HPDE6-E6E7 (cell line): ENCODE results near the gene OR1L8.
A peak's percentile ranks its signal among the peaks of the same experiment; 100 is the strongest.
"Not testable (repeated sequence)": the region's sequence is repeated elsewhere in the genome, so short reads cannot be mapped to it uniquely, and the experiment has no call there.

Source experiments
- DNase-seq: peaks from one replicate; pipeline ENCODE4 v3.0.0; 2011; ENCODE audit warnings: missing footprints; ENCODE audit errors: extremely low spot score

The OR1L8 gene

DNA sequence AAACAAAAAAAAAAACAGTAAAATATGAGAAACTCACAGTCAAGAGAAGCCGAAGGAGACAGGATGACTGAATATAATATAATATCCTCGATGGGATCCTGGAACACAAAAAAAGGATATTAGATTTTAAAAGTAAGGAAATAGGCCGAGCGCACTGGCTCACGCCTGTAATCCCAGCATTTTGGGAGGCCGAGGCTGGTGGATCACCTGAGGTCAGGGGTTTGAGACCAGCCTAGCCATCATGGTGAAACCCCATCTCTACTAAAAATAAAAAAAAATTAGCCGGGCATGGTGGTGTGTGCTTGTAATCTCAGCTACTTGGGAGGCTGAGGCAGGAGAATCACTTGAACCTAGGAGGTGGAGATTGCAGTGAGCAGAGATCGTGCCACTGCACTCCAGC, at the start of gene OR1L8:
TSS of gene OR1L8 (minus strand) at position 101 of the 400 bp plus-strand sequence. CDS start 14,907 bp downstream, outside the sequence.
- not testable (repeated sequence) for DNase-seq

DNA sequence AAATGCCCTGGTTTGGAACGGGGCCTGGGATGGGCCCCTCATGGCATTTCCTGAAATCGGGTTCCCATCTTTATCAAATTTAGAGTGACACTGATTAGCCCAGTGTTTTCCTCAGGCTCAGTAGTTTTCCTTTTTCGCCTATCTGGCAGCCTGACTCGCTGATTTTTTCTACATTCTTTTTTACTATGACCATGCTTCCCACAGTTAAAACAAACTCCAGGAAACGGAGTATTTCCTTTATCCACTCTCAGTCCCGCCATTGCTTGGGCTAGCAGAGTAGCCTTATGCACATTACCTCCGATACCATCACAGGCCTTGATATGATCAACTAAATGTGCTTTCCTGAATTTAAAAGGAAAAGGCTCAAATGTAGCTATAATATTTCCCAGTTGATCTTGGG, 36.8 kb upstream of the OR1L8 start:
- DNase-seq, result no peak

DNA sequence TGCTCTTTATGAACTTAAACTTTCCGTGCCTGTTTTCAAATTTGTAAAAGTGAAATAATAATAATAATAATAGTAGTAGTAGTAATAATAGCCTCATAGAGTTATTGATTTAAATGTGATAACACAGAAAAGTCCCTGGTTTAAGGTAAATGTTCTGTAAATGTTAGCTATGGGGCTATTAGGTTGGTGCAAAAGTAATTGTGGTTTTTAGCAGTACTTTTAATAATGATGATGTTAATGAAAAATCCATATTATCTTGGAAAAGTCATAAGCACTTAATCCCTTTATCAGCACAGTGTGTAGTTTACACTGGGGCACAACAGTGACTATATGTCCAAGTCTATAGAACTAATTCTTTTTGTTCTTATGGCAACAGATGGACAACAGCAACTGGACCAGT, 31.2 kb upstream of the OR1L8 start, which contains the start of gene OR1Q1:
TSS of gene OR1Q1 (plus strand) at position 377 of the 400 bp plus-strand sequence. CDS start at position 377, 0 bp downstream.
- DNase-seq, result no peak

DNA sequence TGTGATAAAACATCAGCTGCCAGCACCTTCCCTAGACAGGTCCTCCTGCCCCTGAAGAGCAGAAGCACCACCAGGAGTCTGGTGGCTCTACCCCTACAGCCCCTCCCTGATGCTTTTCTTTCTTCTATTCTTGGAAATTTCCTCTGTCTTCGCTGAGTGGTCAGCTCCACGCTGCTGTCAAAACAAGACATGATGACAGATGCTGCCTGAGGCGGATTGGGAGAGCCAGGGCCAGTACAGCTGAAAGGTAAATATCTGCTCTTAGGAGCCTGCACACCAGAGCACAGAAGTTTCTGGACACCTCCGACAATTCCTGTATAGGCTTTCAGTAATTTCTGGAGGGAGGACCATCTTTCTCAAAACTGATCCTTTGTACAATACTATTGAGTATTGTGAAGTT, 26.6 kb upstream of the OR1L8 start:
- DNase-seq, result no peak

GRCh38 chr9:122606587-122606986, 23.4 kb upstream of the OR1L8 start:
- DNase-seq, result no peak

DNA sequence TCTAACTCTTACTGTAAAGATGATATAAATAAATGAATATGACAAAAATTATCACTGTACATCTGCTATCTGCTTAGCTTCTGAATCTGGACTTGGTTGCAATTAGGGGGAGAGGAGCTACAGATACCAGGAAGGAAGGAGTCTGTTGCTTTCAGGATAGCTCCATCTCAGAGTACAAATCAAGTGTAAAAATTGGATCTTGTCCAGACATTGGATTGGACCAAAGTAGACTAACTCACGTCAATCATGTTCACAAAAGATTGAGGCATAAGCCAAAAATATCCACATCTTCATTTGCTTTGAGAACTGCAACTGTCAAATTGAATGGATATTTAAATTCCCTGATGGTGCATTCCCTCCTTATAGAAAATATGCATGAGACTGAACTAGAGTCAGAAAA, 22.5 kb upstream of the OR1L8 start:
- DNase-seq, result no peak

DNA sequence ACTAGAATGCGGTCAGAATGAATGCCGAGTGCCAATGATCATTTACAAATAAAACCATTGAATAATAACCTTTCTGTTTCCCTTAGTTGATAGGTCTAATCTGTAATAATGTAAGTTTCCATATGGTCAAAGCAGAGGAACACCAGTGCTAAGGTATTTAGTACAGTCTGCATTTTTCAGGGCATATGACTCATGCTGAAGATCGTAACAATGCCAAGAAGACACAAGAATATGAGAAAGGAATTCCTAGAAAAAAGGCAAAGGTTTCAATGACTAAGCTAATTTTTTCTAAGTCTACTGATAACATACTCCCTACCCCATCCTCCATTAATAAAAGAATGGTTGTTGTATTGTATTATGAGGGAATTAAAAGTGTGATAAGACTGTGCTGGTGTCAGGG, 2.8 kb downstream of the OR1L8 start:
- no peak for DNase-seq

GRCh38 chr9:122579874-122580273, 3.3 kb downstream of the OR1L8 start:
- DNase-seq, result no peak

GRCh38 chr9:122572456-122572855, 10.7 kb downstream of the OR1L8 start:
- no peak for DNase-seq

GRCh38 chr9:122567901-122568300, 15.3 kb downstream of the OR1L8 start:
- DNase-seq, result no peak

- DNase-seq, result no peak
Observed at GRCh38 chr9:122562134-122562760, 20.9 kb downstream of the OR1L8 start.

GRCh38 chr9:122561446-122561845, 21.7 kb downstream of the OR1L8 start:
- no peak for DNase-seq

- DNase-seq, result no peak
Observed at GRCh38 chr9:122552812-122553211, 30.4 kb downstream of the OR1L8 start, which contains the start of gene OR1N2. TSS of gene OR1N2 (plus strand) at chr9:122553112. CDS start at chr9:122553212, 100 bp downstream.

DNA sequence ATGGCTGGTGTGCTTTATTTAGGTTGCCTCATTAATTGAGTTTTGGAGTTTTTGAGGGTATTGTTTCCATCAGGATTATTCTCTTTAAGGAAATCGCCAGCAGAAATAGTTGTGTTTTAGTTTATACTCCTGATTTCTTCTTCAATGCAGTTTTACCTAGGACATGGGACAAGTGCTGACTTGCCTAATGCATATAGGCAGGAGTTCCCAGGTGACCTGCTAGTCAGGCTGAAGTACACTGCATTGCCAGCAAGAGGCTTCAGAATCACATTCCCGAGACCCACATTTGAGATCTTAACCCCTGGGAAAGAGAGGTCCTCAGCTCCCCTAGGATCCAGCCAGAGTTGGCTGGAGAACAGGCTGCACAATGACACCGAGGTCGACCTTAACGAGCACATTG, 31.8 kb downstream of the OR1L8 start:
- DNase-seq, result peak; percentile 22

DNA sequence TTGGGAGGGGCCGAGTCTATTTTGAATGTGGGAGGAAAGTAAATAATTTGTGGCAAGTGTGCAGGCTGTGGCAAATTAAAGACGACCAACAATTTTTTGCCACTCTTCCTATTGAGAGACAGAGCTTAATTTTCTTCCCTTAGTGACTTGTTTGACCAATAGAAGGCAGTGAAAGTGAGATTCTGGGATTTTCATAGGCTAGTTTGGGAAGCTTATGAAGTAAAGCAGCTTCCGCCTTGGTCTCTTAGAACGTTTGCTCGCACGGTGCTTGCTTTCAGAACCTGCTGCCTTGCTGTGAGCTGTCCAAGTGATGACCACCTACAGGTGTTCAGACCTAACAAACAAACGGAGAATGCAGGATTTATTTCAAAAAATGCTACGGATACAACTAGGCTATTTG, 37.0 kb downstream of the OR1L8 start:
- no peak for DNase-seq

DNA sequence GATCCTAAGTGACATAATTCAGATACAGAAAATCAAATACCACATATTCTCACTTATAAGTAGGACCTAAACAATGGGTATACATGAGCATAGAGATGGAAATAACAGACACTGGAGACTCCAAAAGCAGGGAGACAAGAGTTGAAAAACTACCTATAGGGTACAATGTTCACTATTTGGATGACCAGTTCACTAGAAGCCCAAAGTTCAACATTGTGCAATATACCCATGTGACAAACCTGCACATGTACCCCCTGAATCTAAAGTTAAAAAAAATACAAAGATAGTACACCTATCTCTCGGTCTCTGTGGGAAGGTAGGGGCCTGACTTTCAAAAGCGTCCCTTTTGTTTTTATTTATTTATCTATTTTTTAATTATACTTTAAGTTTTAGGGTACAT, 44.4 kb downstream of the OR1L8 start:
- DNase-seq, result no peak

DNA sequence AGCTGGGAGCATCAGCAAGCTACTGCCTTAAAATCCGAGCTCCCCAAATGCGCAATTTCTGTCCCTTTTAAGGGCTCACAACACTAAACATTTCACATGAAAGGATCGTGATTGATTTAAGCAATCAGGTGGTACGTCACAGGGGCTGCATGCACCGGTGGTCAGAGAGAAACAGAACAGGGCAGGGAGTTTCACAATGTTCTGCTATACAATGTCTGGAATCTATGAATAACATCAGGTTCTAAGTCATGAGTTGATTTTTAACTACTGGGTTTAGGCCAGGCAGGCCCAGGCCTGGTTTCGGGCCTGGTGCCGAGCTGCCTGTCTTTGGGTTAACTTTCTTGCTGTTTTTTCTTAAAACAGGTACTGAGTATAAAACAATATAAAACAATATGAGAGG, 46.1 kb downstream of the OR1L8 start:
- DNase-seq, result not testable (repeated sequence)

- DNase-seq, result no peak
Observed at GRCh38 chr9:122536134-122536533, 47.0 kb downstream of the OR1L8 start.

DNA sequence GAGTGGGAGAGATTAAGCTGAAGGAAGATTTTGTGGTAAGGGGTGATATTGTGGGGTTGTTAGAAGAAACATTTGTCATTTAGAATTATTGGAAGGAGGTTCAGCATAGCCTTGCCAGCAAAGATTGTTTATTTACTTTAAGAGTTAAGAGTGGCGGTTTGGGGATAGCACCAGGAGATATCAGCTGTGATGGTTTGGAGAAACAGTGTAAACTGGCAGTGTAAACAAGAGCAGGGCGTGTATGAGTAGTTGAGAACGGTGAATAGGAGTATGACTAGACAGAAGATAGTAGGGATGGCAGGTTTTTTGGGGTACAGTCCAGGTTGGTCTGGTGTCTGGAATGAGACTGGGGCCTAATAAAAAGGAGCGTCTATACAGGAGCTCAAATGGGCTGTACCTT, 52.0 kb downstream of the OR1L8 start:
- not testable (repeated sequence) for DNase-seq

- no peak for DNase-seq
Observed at GRCh38 chr9:122527193-122527592, 56.0 kb downstream of the OR1L8 start, which contains the start of gene OR1N1. TSS of gene OR1N1 (minus strand) at chr9:122527293. CDS start at chr9:122527293, 0 bp downstream.

GRCh38 chr9:122526602-122527001, 56.6 kb downstream of the OR1L8 start:
- DNase-seq, result no peak

- no peak for DNase-seq
Observed at GRCh38 chr9:122519376-122519775, 63.8 kb downstream of the OR1L8 start.

DNA sequence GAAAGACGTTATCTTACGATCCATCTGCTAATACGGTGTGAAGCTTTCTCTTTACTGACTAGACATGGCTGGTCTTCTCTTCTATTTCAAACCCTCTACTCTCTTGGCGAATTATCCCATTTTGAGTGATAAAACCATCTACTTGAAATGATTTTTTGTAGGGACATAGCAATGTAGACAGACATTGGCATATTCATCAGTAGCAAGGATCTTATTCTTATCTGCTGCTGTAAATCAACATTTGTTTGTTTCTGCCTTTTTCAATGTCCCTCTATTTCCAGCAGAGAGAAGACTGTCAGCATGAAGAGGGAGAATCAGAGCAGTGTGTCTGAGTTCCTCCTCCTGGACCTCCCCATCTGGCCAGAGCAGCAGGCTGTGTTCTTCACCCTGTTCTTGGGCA, 64.3 kb downstream of the OR1L8 start, which contains the start of gene OR1J4:
TSS of gene OR1J4 (plus strand) at position 301 of the 400 bp plus-strand sequence. CDS start at position 301, 0 bp downstream.
- no peak for DNase-seq

DNA sequence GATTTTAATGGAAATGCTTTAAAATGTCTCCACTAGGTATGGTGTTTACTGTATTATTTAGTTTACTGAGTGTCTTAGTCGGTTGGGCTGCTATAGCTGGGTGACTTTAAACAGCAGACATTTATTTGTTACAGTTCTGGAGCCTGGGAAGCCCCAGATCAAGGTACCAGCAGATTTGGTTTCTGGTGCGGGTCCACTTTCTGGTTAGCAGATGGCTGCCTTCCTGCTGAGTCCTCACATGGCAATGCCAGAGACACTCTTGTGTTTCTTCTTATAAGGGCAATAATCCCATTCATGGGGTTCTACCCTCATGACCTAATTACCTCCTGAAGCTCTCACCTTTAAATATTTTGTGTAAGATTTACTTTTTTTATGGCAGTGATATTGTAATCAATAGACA, 65.0 kb downstream of the OR1L8 start:
- no peak for DNase-seq
